Spleen (tissue), 7 donors: ENCODE results near the gene TNS1.

ENCODE experiments used
- CTCF ChIP-seq, 11 experiments: fragments of 200-600 bp in 7 of 11; fragments of 450-650 bp in 4 of 11; sonication (generic) in 4 of 11; IDR thresholded peaks in 8 of 11; conservative IDR thresholded peaks in 3 of 11; 1 replicate in 7 of 11; 2 replicates in 4 of 11; pipeline versions ENCODE4 v1.4.0 to v1.8.0; 2016 to 2021; ENCODE audit warnings: antibody characterized with exemption in 11 of 11, inconsistent platforms in 4 of 11, mild to moderate bottlenecking in 1 of 11
- POLR2AphosphoS5 ChIP-seq, 3 donors: sonication (generic); formaldehyde crosslinking; IDR thresholded peaks; one replicate each; pipeline ENCODE4 v1.5.1; 2017; ENCODE audit warnings: antibody characterized with exemption in 3 of 3
- donor health status: DM: no; HTN: no; CAD: no; lungs with moderate emphysema.
- donor health status: DM: no; HTN: no; CAD: no.
- donor health status: DM: no; HTN: no; CAD: no.

DNA sequence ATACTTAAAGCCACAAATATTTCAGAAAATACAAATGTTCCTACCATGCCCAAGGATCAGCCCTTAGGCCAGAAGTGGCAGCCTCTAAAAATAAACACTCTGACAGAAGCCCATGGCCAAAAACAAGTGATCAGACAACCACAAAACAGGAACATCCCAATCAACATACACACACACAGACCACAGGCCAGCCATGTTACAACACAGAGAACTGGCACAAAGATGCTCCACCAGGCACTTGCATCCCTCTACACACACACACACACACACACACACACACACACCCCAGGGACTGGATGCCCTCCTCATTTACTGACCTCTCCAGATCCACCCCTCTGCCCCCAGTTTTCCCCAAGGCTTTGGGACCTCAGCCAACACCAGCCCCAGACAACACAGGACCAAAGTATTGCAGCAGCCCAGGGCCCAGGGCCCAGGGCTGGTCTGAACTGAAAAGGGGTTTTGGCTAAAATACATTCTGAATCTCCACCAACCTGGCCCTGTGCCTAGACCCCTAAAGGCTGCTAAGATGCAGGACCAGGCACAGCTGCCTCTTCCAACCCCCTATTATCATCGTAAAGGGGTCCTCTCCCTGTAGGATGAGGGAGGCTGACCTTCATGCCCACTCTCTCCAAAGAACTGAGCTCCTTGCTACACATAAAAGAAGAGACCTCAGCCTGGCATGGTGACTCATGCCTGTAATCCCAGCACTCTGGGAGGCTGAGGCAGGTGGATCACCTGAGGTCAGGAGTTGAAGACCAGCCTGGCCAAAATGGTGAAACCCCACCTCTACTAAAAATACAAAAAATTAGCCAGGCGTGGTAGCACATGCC, 151.4 kb downstream of the TNS1 start:
- TF ChIP-seq CTCF (IDR thresholded peaks at IDR 0.05 in 8 of 11, conservative IDR thresholded peaks at IDR 0.05 in 3 of 11) (no peak), POLR2AphosphoS5 (IDR thresholded peaks at IDR 0.05) (no peak)
